Measurements from ENCODE around the gene ACSF2. TPM values are rescaled to one million over a fixed set of nuclear protein-coding genes. Genes with fewer than 3 reads are reported as not detected.
A peak's percentile ranks its signal among the peaks of the same experiment; 100 is the strongest.

ACSF2 gene
- total and polyA plus RNA-seq, 2 of the 13 experiments (the other 11 are each of a cell fraction or from before 2014, with no cell fraction given): 87.3 to 109 TPM

DNA sequence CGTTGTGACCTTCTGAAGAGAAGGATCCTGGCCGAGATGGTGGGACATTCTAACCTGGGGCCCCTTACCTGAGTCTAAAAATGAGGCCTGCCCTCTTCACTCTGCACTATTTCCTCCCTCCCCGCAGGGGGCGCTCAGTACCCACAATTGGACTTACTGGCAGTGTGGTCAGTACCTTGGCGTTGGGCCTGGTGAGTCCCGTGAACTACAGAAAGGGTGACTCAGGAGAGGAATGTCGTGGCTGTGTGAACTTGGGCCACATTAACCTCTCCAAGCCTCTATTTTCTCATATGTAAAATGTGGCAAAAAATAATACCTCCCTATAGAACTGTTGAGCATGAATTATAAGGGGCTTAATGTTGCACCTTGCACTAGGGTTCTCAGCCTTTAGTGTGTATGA, 56.5 kb downstream of the ACSF2 start (continued):
- no peak for TF ChIP-seq MTERF4 (CRISPR knock-in tag; IDR thresholded peaks at IDR 0.05)
- 0 out of 2 replicates have a peak, but pooled peaks have one; percentile 47 for TF ChIP-seq MXD4 (CRISPR knock-in tag; IDR thresholded peaks at IDR 0.05)
- peak; percentile 98 for TF ChIP-seq XRCC5 (optimal IDR thresholded peaks at IDR 0.05; ENCODE audit: low read length)
- TF ChIP-seq ZKSCAN8 (CRISPR knock-in tag; IDR thresholded peaks at IDR 0.05; ENCODE audit: borderline replicate concordance): 0 out of 2 replicates have a peak, but pooled peaks have one; percentile 56
- TF ChIP-seq ZNF251 (CRISPR knock-in tag; IDR thresholded peaks at IDR 0.05): no peak
- TF ChIP-seq MIER3 (CRISPR knock-in tag; IDR thresholded peaks at IDR 0.05; ENCODE audit: borderline replicate concordance): peak; percentile 62; the same call in 1 of the 2 replicates
- no peak for TF ChIP-seq KLF15 (CRISPR knock-in tag; IDR thresholded peaks at IDR 0.05; ENCODE audit: borderline replicate concordance)
- no peak for TF ChIP-seq ATF4 (CRISPR knock-in tag; IDR thresholded peaks at IDR 0.05)
- TF ChIP-seq ZFY (CRISPR knock-in tag; IDR thresholded peaks at IDR 0.05): peak; percentile 83
- TF ChIP-seq ATF7 (IDR thresholded peaks at IDR 0.05): no peak
- no peak for TF ChIP-seq ATF7 (CRISPR knock-in tag; IDR thresholded peaks at IDR 0.05)
- TF ChIP-seq, protein P1, sequence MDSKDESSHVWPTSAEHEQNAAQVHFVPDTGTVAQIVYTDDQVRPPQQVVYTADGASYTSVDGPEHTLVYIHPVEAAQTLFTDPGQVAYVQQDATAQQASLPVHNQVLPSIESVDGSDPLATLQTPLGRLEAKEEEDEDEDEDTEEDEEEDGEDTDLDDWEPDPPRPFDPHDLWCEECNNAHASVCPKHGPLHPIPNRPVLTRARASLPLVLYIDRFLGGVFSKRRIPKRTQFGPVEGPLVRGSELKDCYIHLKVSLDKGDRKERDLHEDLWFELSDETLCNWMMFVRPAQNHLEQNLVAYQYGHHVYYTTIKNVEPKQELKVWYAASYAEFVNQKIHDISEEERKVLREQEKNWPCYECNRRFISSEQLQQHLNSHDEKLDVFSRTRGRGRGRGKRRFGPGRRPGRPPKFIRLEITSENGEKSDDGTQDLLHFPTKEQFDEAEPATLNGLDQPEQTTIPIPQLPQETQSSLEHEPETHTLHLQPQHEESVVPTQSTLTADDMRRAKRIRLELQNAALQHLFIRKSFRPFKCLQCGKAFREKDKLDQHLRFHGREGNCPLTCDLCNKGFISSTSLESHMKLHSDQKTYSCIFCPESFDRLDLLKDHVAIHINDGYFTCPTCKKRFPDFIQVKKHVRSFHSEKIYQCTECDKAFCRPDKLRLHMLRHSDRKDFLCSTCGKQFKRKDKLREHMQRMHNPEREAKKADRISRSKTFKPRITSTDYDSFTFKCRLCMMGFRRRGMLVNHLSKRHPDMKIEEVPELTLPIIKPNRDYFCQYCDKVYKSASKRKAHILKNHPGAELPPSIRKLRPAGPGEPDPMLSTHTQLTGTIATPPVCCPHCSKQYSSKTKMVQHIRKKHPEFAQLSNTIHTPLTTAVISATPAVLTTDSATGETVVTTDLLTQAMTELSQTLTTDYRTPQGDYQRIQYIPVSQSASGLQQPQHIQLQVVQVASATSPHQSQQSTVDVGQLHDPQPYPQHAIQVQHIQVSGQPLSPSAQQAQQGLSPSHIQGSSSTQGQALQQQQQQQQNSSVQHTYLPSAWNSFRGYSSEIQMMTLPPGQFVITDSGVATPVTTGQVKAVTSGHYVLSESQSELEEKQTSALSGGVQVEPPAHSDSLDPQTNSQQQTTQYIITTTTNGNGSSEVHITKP (CRISPR knock-in tag; IDR thresholded peaks at IDR 0.05; ENCODE audit: low read depth): 0 out of 2 replicates have a peak, but pooled peaks have one; percentile 37
- no peak for TF ChIP-seq ZNF431 (CRISPR knock-in tag; IDR thresholded peaks at IDR 0.05; ENCODE audit: borderline replicate concordance, low read depth)
- TF ChIP-seq ZNF292 (CRISPR knock-in tag; IDR thresholded peaks at IDR 0.05; ENCODE audit: borderline replicate concordance, low read depth): no peak
- TF ChIP-seq ZNF282 (IDR thresholded peaks at IDR 0.05; ENCODE audit: partially characterized antibody): no peak
- no peak for TF ChIP-seq ZFP36L2 (CRISPR knock-in tag; IDR thresholded peaks at IDR 0.05)
- TF ChIP-seq, protein P2, sequence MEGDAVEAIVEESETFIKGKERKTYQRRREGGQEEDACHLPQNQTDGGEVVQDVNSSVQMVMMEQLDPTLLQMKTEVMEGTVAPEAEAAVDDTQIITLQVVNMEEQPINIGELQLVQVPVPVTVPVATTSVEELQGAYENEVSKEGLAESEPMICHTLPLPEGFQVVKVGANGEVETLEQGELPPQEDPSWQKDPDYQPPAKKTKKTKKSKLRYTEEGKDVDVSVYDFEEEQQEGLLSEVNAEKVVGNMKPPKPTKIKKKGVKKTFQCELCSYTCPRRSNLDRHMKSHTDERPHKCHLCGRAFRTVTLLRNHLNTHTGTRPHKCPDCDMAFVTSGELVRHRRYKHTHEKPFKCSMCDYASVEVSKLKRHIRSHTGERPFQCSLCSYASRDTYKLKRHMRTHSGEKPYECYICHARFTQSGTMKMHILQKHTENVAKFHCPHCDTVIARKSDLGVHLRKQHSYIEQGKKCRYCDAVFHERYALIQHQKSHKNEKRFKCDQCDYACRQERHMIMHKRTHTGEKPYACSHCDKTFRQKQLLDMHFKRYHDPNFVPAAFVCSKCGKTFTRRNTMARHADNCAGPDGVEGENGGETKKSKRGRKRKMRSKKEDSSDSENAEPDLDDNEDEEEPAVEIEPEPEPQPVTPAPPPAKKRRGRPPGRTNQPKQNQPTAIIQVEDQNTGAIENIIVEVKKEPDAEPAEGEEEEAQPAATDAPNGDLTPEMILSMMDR (CRISPR knock-in tag; IDR thresholded peaks at IDR 0.05): peak; percentile 98
- TF ChIP-seq HINFP (CRISPR knock-in tag; IDR thresholded peaks at IDR 0.05; ENCODE audit: low read depth): no peak; the same call in 1 of the 2 replicates
- TF ChIP-seq, protein P3, sequence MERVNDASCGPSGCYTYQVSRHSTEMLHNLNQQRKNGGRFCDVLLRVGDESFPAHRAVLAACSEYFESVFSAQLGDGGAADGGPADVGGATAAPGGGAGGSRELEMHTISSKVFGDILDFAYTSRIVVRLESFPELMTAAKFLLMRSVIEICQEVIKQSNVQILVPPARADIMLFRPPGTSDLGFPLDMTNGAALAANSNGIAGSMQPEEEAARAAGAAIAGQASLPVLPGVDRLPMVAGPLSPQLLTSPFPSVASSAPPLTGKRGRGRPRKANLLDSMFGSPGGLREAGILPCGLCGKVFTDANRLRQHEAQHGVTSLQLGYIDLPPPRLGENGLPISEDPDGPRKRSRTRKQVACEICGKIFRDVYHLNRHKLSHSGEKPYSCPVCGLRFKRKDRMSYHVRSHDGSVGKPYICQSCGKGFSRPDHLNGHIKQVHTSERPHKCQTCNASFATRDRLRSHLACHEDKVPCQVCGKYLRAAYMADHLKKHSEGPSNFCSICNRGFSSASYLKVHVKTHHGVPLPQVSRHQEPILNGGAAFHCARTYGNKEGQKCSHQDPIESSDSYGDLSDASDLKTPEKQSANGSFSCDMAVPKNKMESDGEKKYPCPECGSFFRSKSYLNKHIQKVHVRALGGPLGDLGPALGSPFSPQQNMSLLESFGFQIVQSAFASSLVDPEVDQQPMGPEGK (CRISPR knock-in tag; IDR thresholded peaks at IDR 0.05): 0 out of 2 replicates have a peak, but pooled peaks have one; percentile 56

All from HepG2 (cell line).